Activated CD8-positive, alpha-beta T cell treated with anti-CD3 and anti-CD28 coated beads, Interleukin-2, amount 10 ng/mL, durations not matched to agents 7 days and 5 days (primary cell): Measurements from ENCODE around the gene AHDC1. TPM values are rescaled to one million over a fixed set of nuclear protein-coding genes. Genes with fewer than 3 reads are reported as not detected.
A peak's percentile ranks its signal among the peaks of the same experiment; 100 is the strongest.

Source experiments
- ATAC-seq: fragments of 150-1000 bp; cut with Tn5 transposase; one replicate; pipeline ENCODE4 v1.10.0; 2021; ENCODE audit warnings: moderate library complexity
- CTCF ChIA-PET: fragments of 350-600 bp; sonication (Branson Sonifier 250); formaldehyde crosslinking; loops from one replicate; lab custom pipeline; 2021; ENCODE audit warnings: antibody characterized with exemption; lab: Charles Lee
- POLR2A ChIA-PET: fragments of 350-600 bp; sonication (Branson Sonifier 250); formaldehyde crosslinking; loops from one replicate; lab custom pipeline; 2021; ENCODE audit warnings: antibody characterized with exemption; lab: Charles Lee
- DNase-seq: peaks from one replicate; pipeline ENCODE4 v3.0.0-alpha.2; 2020
- H3K27ac Mint-ChIP-seq: one replicate; pipeline ENCODE4 v1.8.0; 2021; ENCODE audit warnings: mild to moderate bottlenecking, mixed read lengths
- H3K27me3 Mint-ChIP-seq: one replicate; pipeline ENCODE4 v1.8.0; 2021; ENCODE audit warnings: low read depth, mixed read lengths
- H3K36me3 Mint-ChIP-seq: one replicate; pipeline ENCODE4 v1.8.0; 2021; ENCODE audit warnings: low read depth, mixed read lengths
- H3K4me1 Mint-ChIP-seq: one replicate; pipeline ENCODE4 v1.8.0; 2021; ENCODE audit warnings: low read depth, mixed read lengths
- H3K4me3 Mint-ChIP-seq: one replicate; pipeline ENCODE4 v1.8.0; 2021; ENCODE audit warnings: mild to moderate bottlenecking, mixed read lengths
- H3K9me3 Mint-ChIP-seq: one replicate; pipeline ENCODE4 v1.8.0; 2022; ENCODE audit warnings: mixed read lengths; ENCODE audit not compliant: insufficient read depth
- total RNA-seq, 2 experiments: library from RNA; stranded (reverse); gene quantifications; one replicate each; pipeline ENCODE4 v1.2.3, GENCODE V29; 2021

The AHDC1 gene
- total RNA-seq, 2 experiments from 2014 or later = 20.9 to 22.7 TPM

GRCh38 chr1:27602462-27603308, 1.3 kb downstream of the AHDC1 start:
- Mint-ChIP-seq H3K27me3 (no peaks in the 10 kb centered on the region), H3K36me3 (no peaks in the 10 kb centered on the region), H3K27ac (peak overlapping the region; percentile 55), H3K4me3 (peak overlapping the region; percentile 76), H3K4me1 (peaks cover 44% of the 10 kb centered on the region), H3K9me3 (no peaks in the 10 kb centered on the region)
- POLR2A ChIA-PET = no interaction called here
- ATAC-seq = no peak
- DNase-seq = no peak
- CTCF ChIA-PET = interaction anchor here (1.4 to 8.9 kb wide), 5 partner anchors 33 to 306 kb away, joined by 4 to 73 read pairs (median 21); no protein-coding TSS in a partner anchor

GRCh38 chr1:27601771-27602461, 2.0 kb downstream of the AHDC1 start:
- no peaks in the 10 kb centered on the region for H3K36me3 Mint-ChIP-seq
- POLR2A ChIA-PET = interaction anchor here (0.9 to 1.1 kb wide), 2 partner anchors 60 to 258 kb away, joined by 3 to 5 read pairs; no protein-coding TSS in a partner anchor
- CTCF ChIA-PET = interaction anchor here (1.0 to 8.9 kb wide), 8 partner anchors 32 to 305 kb away, joined by 3 to 73 read pairs (median 12); no protein-coding TSS in a partner anchor
- no peaks in the 10 kb centered on the region for H3K9me3 Mint-ChIP-seq
- peaks cover 36% of the 10 kb centered on the region for H3K4me1 Mint-ChIP-seq
- DNase-seq (no peak), ATAC-seq (no peak)
- H3K27me3 Mint-ChIP-seq = no peaks in the 10 kb centered on the region
- no peak overlapping the region for H3K27ac Mint-ChIP-seq
- H3K4me3 Mint-ChIP-seq = peak overlapping the region; percentile 76

- peaks cover 30% of the 10 kb centered on the region for H3K4me1 Mint-ChIP-seq
- H3K27me3 Mint-ChIP-seq = no peaks in the 10 kb centered on the region
- H3K27ac Mint-ChIP-seq = no peak overlapping the region
- H3K36me3 Mint-ChIP-seq = no peaks in the 10 kb centered on the region
- peak overlapping the region; percentile 52 for H3K4me3 Mint-ChIP-seq
- POLR2A ChIA-PET = interaction anchor here (0.9 to 1.1 kb wide), 3 partner anchors 61 to 258 kb away, joined by 3 to 5 read pairs (median 3); no protein-coding TSS in a partner anchor
- CTCF ChIA-PET = interaction anchor here (1.0 to 8.9 kb wide), 10 partner anchors 32 to 304 kb away, joined by 3 to 73 read pairs (median 6); no protein-coding TSS in a partner anchor
- ATAC-seq (no peak), DNase-seq (no peak)
- no peaks in the 10 kb centered on the region for H3K9me3 Mint-ChIP-seq
These were observed 2.6 kb downstream of the AHDC1 start for GRCh38 chr1:27601321-27601770.

GRCh38 chr1:27600498-27601175, 3.3 kb downstream of the AHDC1 start:
- Mint-ChIP-seq H3K27ac (no peak overlapping the region), H3K36me3 (no peaks in the 10 kb centered on the region), H3K27me3 (no peaks in the 10 kb centered on the region), H3K4me1 (peaks cover 24% of the 10 kb centered on the region), H3K4me3 (no peak overlapping the region), H3K9me3 (no peaks in the 10 kb centered on the region)
- ChIA-PET CTCF (interaction anchor here (0.7 to 8.9 kb wide), 12 partner anchors 31 to 301 kb away, joined by 3 to 73 read pairs (median 5); partner anchors contain the start of gene IFI6), POLR2A (interaction anchor here (1.0 kb wide), 2 partner anchors 62 to 77 kb away, joined by 3 read pairs; no protein-coding TSS in a partner anchor)
- no peak for DNase-seq
- ATAC-seq = no peak

GRCh38 chr1:27599605-27600497, 4.1 kb downstream of the AHDC1 start:
- Mint-ChIP-seq H3K4me3 (no peak overlapping the region), H3K36me3 (no peaks in the 10 kb centered on the region), H3K27ac (no peak overlapping the region), H3K27me3 (no peaks in the 10 kb centered on the region), H3K4me1 (peaks cover 20% of the 10 kb centered on the region), H3K9me3 (no peaks in the 10 kb centered on the region)
- ChIA-PET POLR2A (interaction anchor here (1.0 kb wide), 1 partner anchor 63 kb away, joined by 3 read pairs; no protein-coding TSS in a partner anchor), CTCF (interaction anchor here (1.0 to 8.9 kb wide), 13 partner anchors 8 to 267 kb away, joined by 3 to 73 read pairs (median 4); partner anchors contain the start of genes IFI6 and WASF2)
- ATAC-seq = no peak
- no peak for DNase-seq

- ChIA-PET POLR2A (interaction anchor here (0.6 to 0.7 kb wide), 2 partner anchors 62 to 231 kb away, joined by 3 read pairs; no protein-coding TSS in a partner anchor), CTCF (interaction anchor here (1.0 to 8.9 kb wide), 9 partner anchors 9 to 196 kb away, joined by 3 to 73 read pairs (median 4); partner anchors contain the start of gene WASF2)
- peaks cover 17% of the 10 kb centered on the region for H3K4me1 Mint-ChIP-seq
- DNase-seq (peak; percentile 55), ATAC-seq (peak; percentile 7)
- no peak overlapping the region for H3K27ac Mint-ChIP-seq
- no peaks in the 10 kb centered on the region for H3K9me3 Mint-ChIP-seq
- no peaks in the 10 kb centered on the region for H3K36me3 Mint-ChIP-seq
- no peak overlapping the region for H3K4me3 Mint-ChIP-seq
- H3K27me3 Mint-ChIP-seq = no peaks in the 10 kb centered on the region
These were observed 4.9 kb downstream of the AHDC1 start for GRCh38 chr1:27598902-27599528.

- no peaks in the 10 kb centered on the region for H3K9me3 Mint-ChIP-seq
- DNase-seq (no peak), ATAC-seq (no peak)
- ChIA-PET POLR2A (no interaction called here), CTCF (interaction anchor here (1.0 to 8.9 kb wide), 5 partner anchors 10 to 195 kb away, joined by 3 to 73 read pairs (median 5); no protein-coding TSS in a partner anchor)
- H3K36me3 Mint-ChIP-seq = no peaks in the 10 kb centered on the region
- no peak overlapping the region for H3K27ac Mint-ChIP-seq
- H3K27me3 Mint-ChIP-seq = no peaks in the 10 kb centered on the region
- H3K4me1 Mint-ChIP-seq = peaks cover 15% of the 10 kb centered on the region
- no peak overlapping the region for H3K4me3 Mint-ChIP-seq
These were observed 5.7 kb downstream of the AHDC1 start for GRCh38 chr1:27598295-27598687.

- POLR2A ChIA-PET = interaction anchor here (1.1 kb wide), 1 partner anchor 232 kb away, joined by 3 read pairs; no protein-coding TSS in a partner anchor
- Mint-ChIP-seq H3K9me3 (no peaks in the 10 kb centered on the region), H3K4me3 (no peak overlapping the region), H3K4me1 (peaks cover 15% of the 10 kb centered on the region), H3K27ac (no peak overlapping the region), H3K27me3 (no peaks in the 10 kb centered on the region), H3K36me3 (no peaks in the 10 kb centered on the region)
- ATAC-seq (no peak), DNase-seq (no peak)
- CTCF ChIA-PET = interaction anchor here (0.9 to 8.9 kb wide), 3 partner anchors 10 to 72 kb away, joined by 4 to 73 read pairs (median 4); no protein-coding TSS in a partner anchor
These were observed 6.2 kb downstream of the AHDC1 start for GRCh38 chr1:27597516-27598294.

GRCh38 chr1:27596986-27597385, 7.0 kb downstream of the AHDC1 start:
- no peak overlapping the region for H3K4me3 Mint-ChIP-seq
- POLR2A ChIA-PET = interaction anchor here (0.6 to 1.1 kb wide), 3 partner anchors 231 to 381 kb away, joined by 3 read pairs; no protein-coding TSS in a partner anchor
- CTCF ChIA-PET = interaction anchor here (0.9 to 8.9 kb wide), 3 partner anchors 28 to 72 kb away, joined by 4 to 73 read pairs (median 4); no protein-coding TSS in a partner anchor
- no peaks in the 10 kb centered on the region for H3K36me3 Mint-ChIP-seq
- DNase-seq (no peak), ATAC-seq (no peak)
- peaks cover 9% of the 10 kb centered on the region for H3K4me1 Mint-ChIP-seq
- no peaks in the 10 kb centered on the region for H3K27me3 Mint-ChIP-seq
- no peaks in the 10 kb centered on the region for H3K9me3 Mint-ChIP-seq
- no peak overlapping the region for H3K27ac Mint-ChIP-seq
